ENCODE measurements around the gene ADPRHL1. TPM values are rescaled to one million over a fixed set of nuclear protein-coding genes. Genes with fewer than 3 reads are reported as not detected.

The ADPRHL1 gene
- total RNA-seq, 1 experiment from 2014 or later: 3.9 TPM

- Histone ChIP-seq H3K36me3 (ENCODE audit: insufficient read depth, low read length, poor library complexity, severe bottlenecking) (no peaks in the 10 kb centered on the region), H3K4me1 (ENCODE audit: insufficient read depth, low read length, poor library complexity, severe bottlenecking) (no peaks in the 10 kb centered on the region), H3K27ac (ENCODE audit: low read depth, low read length, poor library complexity, severe bottlenecking) (no peak overlapping the region), H3K4me3 (ENCODE audit: low read depth, low read length, poor library complexity, severe bottlenecking) (no peak overlapping the region), H3K9me3 (ENCODE audit: low read depth, low read length, poor library complexity, severe bottlenecking) (no peaks in the 10 kb centered on the region), H3K27me3 (replicated peaks; ENCODE audit: insufficient read depth, low read depth, low read length, poor library complexity) (no peaks in the 10 kb centered on the region)
- ChIA-PET POLR2A (ENCODE audit: low non-redundant PET) (no interaction called here), CTCF (no interaction called here)
- DNase-seq (ENCODE audit: low spot score): no peak
- intact Hi-C loops (cut with micrococcal nuclease; ENCODE audit: unreplicated experiment): no loop called here
- no peak for TF ChIP-seq EZH2 (IDR thresholded peaks at IDR 0.05; ENCODE audit: borderline replicate concordance, low read depth, low read length, poor library complexity, severe bottlenecking)
- TF ChIP-seq, protein P1, sequence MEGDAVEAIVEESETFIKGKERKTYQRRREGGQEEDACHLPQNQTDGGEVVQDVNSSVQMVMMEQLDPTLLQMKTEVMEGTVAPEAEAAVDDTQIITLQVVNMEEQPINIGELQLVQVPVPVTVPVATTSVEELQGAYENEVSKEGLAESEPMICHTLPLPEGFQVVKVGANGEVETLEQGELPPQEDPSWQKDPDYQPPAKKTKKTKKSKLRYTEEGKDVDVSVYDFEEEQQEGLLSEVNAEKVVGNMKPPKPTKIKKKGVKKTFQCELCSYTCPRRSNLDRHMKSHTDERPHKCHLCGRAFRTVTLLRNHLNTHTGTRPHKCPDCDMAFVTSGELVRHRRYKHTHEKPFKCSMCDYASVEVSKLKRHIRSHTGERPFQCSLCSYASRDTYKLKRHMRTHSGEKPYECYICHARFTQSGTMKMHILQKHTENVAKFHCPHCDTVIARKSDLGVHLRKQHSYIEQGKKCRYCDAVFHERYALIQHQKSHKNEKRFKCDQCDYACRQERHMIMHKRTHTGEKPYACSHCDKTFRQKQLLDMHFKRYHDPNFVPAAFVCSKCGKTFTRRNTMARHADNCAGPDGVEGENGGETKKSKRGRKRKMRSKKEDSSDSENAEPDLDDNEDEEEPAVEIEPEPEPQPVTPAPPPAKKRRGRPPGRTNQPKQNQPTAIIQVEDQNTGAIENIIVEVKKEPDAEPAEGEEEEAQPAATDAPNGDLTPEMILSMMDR (conservative IDR thresholded peaks at IDR 0.05; ENCODE audit: low read depth, low read length): no peak
- BruUV-seq (replicated peaks): no TSS peak
Observed at GRCh38 chr13:113350938-113351335, 102.4 kb downstream of the ADPRHL1 start.

DNA sequence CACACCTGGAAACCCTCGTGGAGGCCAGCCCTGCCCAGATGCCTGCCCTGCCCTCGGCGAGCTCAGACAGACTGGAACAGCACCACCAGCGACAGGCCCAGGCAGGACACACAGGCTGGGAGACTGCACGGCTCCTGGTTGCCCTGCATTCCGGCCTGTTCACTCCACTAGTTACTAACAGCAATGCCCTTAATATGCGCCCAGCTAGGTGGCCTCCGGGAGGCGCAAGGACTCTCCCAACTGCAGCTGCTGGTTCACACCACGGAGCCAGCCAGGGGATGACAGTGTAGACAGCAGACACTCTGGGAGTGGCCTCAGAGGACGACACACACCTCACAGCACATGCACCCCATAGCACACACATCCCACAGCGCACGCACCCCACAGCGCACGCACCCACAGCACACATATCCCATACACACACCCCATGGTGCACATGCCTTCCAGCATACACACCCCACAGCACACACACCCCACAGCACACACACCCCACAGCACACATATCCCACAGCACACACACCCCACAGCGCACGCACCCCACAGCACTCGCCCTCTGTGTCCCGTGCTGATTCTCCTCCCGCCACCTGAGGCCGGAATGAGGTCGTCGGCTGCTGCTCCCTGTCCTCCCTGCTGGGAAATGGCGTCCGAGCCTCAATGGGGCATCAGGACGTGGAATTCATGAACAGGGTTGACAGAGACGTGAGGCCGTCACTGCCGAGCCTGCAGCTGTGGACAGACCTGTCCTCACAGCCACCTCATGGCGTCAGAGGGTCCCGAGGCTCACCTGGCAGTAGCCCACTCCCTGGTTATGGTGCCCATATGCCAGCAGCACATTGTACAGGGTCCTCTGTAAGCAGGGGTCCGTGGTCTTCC is 103.0 kb downstream of the ADPRHL1 start:
- intact Hi-C loops (cut with micrococcal nuclease; ENCODE audit: unreplicated experiment): no loop called here
- ChIA-PET POLR2A (ENCODE audit: low non-redundant PET) (no interaction called here), CTCF (interaction anchor here (0.5 kb wide), 1 partner anchor 212 kb away, joined by 3 read pairs; no protein-coding TSS in a partner anchor)
- Histone ChIP-seq H3K36me3 (ENCODE audit: insufficient read depth, low read length, poor library complexity, severe bottlenecking) (no peaks in the 10 kb centered on the region), H3K27ac (ENCODE audit: low read depth, low read length, poor library complexity, severe bottlenecking) (no peak overlapping the region), H3K27me3 (replicated peaks; ENCODE audit: insufficient read depth, low read depth, low read length, poor library complexity) (no peaks in the 10 kb centered on the region), H3K9me3 (ENCODE audit: low read depth, low read length, poor library complexity, severe bottlenecking) (no peaks in the 10 kb centered on the region), H3K4me1 (ENCODE audit: insufficient read depth, low read length, poor library complexity, severe bottlenecking) (no peaks in the 10 kb centered on the region), H3K4me3 (ENCODE audit: low read depth, low read length, poor library complexity, severe bottlenecking) (no peak overlapping the region)
- no peak for TF ChIP-seq EZH2 (IDR thresholded peaks at IDR 0.05; ENCODE audit: borderline replicate concordance, low read depth, low read length, poor library complexity, severe bottlenecking)
- TF ChIP-seq, protein P1 (conservative IDR thresholded peaks at IDR 0.05; ENCODE audit: low read depth, low read length): 0 out of 2 replicates have a peak, but pooled peaks have one; percentile 19
- no TSS peak for BruUV-seq (replicated peaks)
- DNase-seq (ENCODE audit: low spot score): no peak

Other genes starting within 250 kb of the ADPRHL1 start
- gene PCID2, start 244.8 kb downstream of the ADPRHL1 start, total RNA-seq (2021): 67.5 and 70.7 TPM in 2 replicates
- 78.8 and 87.5 TPM in 2 replicates for gene CUL4A, start 243.9 kb downstream of the ADPRHL1 start, total RNA-seq (2021)
- gene LAMP1, start 156.2 kb downstream of the ADPRHL1 start, total RNA-seq (2021): 117 and 129 TPM in 2 replicates
- 5.3 and 9.6 TPM in 2 replicates for gene GRTP1, start 89.4 kb downstream of the ADPRHL1 start, total RNA-seq (2021)
- 38.6 and 44.8 TPM in 2 replicates for gene DCUN1D2, start 37.2 kb upstream of the ADPRHL1 start, total RNA-seq (2021)
- gene TFDP1, start 131.3 kb upstream of the ADPRHL1 start, total RNA-seq (2021): 141 and 153 TPM in 2 replicates
- not detected in 2 replicates for gene ATP4B, start 204.7 kb upstream of the ADPRHL1 start, total RNA-seq (2021)
- gene GRK1, start 213.7 kb upstream of the ADPRHL1 start, total RNA-seq (2021): not detected in 2 replicates